Measurements from ENCODE around the gene NLRC5.

NLRC5 gene

GRCh38 chr16:57051696-57052228 is 62.4 kb downstream of the NLRC5 start:
- TF ChIP-seq EZH2 (IDR thresholded peaks at IDR 0.05; ENCODE audit: borderline replicate concordance, low read length) (no peak), CTCF (IDR thresholded peaks at IDR 0.05; ENCODE audit: low read length) (no peak)
- Histone ChIP-seq H3F3A (ENCODE audit: insufficient read depth, low read length) (no peaks in the 10 kb centered on the region), H3K4me2 (ENCODE audit: low read length) (no peak overlapping the region), H3K4me3 (ENCODE audit: low read depth, low read length, poor library complexity, severe bottlenecking) (no peak overlapping the region), H3K27me3 (ENCODE audit: insufficient read depth, low read length) (no peaks in the 10 kb centered on the region), H3K9ac (ENCODE audit: low read length) (no peak overlapping the region), H4K20me1 (ENCODE audit: insufficient read depth, low read length) (no peaks in the 10 kb centered on the region), H2AFZ (ENCODE audit: low read length) (no peak overlapping the region), H3K36me3 (ENCODE audit: insufficient read depth, low read length) (no peaks in the 10 kb centered on the region), H3K9me3 (ENCODE audit: low read length) (no peaks in the 10 kb centered on the region), H3K27ac (ENCODE audit: low read depth, low read length, poor library complexity, severe bottlenecking) (no peak overlapping the region), H3K79me2 (ENCODE audit: insufficient read depth, low read length) (no peaks in the 10 kb centered on the region), H3K4me1 (ENCODE audit: insufficient read depth, low read length, severe bottlenecking) (no peaks in the 10 kb centered on the region), H3K9me2 (ENCODE audit: low read depth, low read length) (no peaks in the 10 kb centered on the region)

GRCh38 chr16:57053206-57053605 is 63.8 kb downstream of the NLRC5 start:
- Histone ChIP-seq H4K20me1 (ENCODE audit: insufficient read depth, low read length) (no peaks in the 10 kb centered on the region), H3K9ac (ENCODE audit: low read length) (no peak overlapping the region), H3K4me3 (ENCODE audit: low read depth, low read length, poor library complexity, severe bottlenecking) (no peak overlapping the region), H3K9me3 (ENCODE audit: low read length) (no peaks in the 10 kb centered on the region), H3K9me2 (ENCODE audit: low read depth, low read length) (no peaks in the 10 kb centered on the region), H3K27ac (ENCODE audit: low read depth, low read length, poor library complexity, severe bottlenecking) (no peak overlapping the region), H3K27me3 (ENCODE audit: insufficient read depth, low read length) (no peaks in the 10 kb centered on the region), H3K4me1 (ENCODE audit: insufficient read depth, low read length, severe bottlenecking) (no peaks in the 10 kb centered on the region), H3K36me3 (ENCODE audit: insufficient read depth, low read length) (no peaks in the 10 kb centered on the region), H2AFZ (ENCODE audit: low read length) (no peak overlapping the region), H3F3A (ENCODE audit: insufficient read depth, low read length) (no peaks in the 10 kb centered on the region), H3K79me2 (ENCODE audit: insufficient read depth, low read length) (no peaks in the 10 kb centered on the region), H3K4me2 (ENCODE audit: low read length) (no peak overlapping the region)
- TF ChIP-seq CTCF (IDR thresholded peaks at IDR 0.05; ENCODE audit: low read length) (no peak), EZH2 (IDR thresholded peaks at IDR 0.05; ENCODE audit: borderline replicate concordance, low read length) (no peak)

GRCh38 chr16:57054338-57054737 is 65.0 kb downstream of the NLRC5 start:
- TF ChIP-seq CTCF (IDR thresholded peaks at IDR 0.05; ENCODE audit: low read length) (no peak), EZH2 (IDR thresholded peaks at IDR 0.05; ENCODE audit: borderline replicate concordance, low read length) (no peak)
- Histone ChIP-seq H4K20me1 (ENCODE audit: insufficient read depth, low read length) (no peaks in the 10 kb centered on the region), H3F3A (ENCODE audit: insufficient read depth, low read length) (no peaks in the 10 kb centered on the region), H3K4me1 (ENCODE audit: insufficient read depth, low read length, severe bottlenecking) (no peaks in the 10 kb centered on the region), H3K79me2 (ENCODE audit: insufficient read depth, low read length) (no peaks in the 10 kb centered on the region), H3K36me3 (ENCODE audit: insufficient read depth, low read length) (no peaks in the 10 kb centered on the region), H3K4me2 (ENCODE audit: low read length) (no peak overlapping the region), H3K27ac (ENCODE audit: low read depth, low read length, poor library complexity, severe bottlenecking) (no peak overlapping the region), H2AFZ (ENCODE audit: low read length) (no peak overlapping the region), H3K9ac (ENCODE audit: low read length) (no peak overlapping the region), H3K9me2 (ENCODE audit: low read depth, low read length) (no peaks in the 10 kb centered on the region), H3K4me3 (ENCODE audit: low read depth, low read length, poor library complexity, severe bottlenecking) (no peak overlapping the region), H3K27me3 (ENCODE audit: insufficient read depth, low read length) (no peaks in the 10 kb centered on the region), H3K9me3 (ENCODE audit: low read length) (no peaks in the 10 kb centered on the region)

Data from OCI-LY1 (cell line).